ENCODE data around the gene CLTCL1. TPM values are rescaled to one million over a fixed set of nuclear protein-coding genes. Genes with fewer than 3 reads are reported as not detected.
A peak's percentile ranks its signal among the peaks of the same experiment; 100 is the strongest.

Gene CLTCL1
- total RNA-seq, 2 donors from 2014 or later: 12.1 to 26.2 TPM

DNA sequence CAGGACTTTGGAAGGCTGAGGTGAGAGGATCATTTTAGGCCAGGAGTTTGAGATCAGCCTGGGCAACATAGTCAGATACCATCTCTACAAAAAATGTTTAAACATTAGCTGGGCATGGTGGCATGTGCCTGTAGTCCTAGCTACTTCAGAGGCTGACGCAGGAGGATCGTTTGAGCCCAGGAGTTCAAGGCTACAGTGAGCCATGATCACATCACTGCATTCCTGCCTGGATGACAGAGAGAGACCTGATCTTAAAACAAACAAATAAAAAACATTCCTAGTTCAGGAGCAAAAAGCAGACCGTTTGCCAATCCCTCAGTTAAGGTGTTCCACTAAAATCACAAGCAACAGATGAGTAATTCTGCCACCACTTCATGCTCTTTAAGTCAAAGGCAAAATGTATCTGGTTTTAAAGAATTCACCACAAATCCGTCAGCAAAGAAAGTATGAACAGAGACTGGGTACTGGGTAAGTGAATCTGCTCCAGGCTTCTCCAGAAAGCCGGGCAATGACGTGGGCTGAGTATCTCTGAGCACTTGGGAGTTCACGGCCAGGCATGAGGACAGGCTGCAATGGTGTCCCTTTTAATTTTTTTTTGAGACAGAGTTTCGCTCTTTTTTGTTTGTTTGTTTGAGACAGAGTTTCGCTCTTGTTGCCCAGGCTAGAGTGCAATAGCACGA, 19.5 kb downstream of the CLTCL1 start:
- Histone ChIP-seq H3K4me1 (replicated peaks) (peaks cover 4% of the 10 kb centered on the region), H3K27ac (peak overlapping the region; percentile 45 to 57), H3K9me3 (no peaks in the 10 kb centered on the region), H3K36me3 (no peaks in the 10 kb centered on the region), H3K27me3 (replicated peaks; ENCODE audit: insufficient read depth) (no peaks in the 10 kb centered on the region), H3K4me3 (no peak overlapping the region)
- no peak for TF ChIP-seq POLR2AphosphoS5 (IDR thresholded peaks at IDR 0.05)
- no peak for TF ChIP-seq POLR2A (IDR thresholded peaks at IDR 0.05)
- TF ChIP-seq, protein P1, sequence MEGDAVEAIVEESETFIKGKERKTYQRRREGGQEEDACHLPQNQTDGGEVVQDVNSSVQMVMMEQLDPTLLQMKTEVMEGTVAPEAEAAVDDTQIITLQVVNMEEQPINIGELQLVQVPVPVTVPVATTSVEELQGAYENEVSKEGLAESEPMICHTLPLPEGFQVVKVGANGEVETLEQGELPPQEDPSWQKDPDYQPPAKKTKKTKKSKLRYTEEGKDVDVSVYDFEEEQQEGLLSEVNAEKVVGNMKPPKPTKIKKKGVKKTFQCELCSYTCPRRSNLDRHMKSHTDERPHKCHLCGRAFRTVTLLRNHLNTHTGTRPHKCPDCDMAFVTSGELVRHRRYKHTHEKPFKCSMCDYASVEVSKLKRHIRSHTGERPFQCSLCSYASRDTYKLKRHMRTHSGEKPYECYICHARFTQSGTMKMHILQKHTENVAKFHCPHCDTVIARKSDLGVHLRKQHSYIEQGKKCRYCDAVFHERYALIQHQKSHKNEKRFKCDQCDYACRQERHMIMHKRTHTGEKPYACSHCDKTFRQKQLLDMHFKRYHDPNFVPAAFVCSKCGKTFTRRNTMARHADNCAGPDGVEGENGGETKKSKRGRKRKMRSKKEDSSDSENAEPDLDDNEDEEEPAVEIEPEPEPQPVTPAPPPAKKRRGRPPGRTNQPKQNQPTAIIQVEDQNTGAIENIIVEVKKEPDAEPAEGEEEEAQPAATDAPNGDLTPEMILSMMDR (IDR thresholded peaks at IDR 0.05): no peak
- intact Hi-C loops (cut with DNase I): no loop called here
- 75% methylated on average over 10 of the region's 10 CpGs for WGBS
- DNase-seq (ENCODE audit: low spot score): peak; percentile 49

DNA sequence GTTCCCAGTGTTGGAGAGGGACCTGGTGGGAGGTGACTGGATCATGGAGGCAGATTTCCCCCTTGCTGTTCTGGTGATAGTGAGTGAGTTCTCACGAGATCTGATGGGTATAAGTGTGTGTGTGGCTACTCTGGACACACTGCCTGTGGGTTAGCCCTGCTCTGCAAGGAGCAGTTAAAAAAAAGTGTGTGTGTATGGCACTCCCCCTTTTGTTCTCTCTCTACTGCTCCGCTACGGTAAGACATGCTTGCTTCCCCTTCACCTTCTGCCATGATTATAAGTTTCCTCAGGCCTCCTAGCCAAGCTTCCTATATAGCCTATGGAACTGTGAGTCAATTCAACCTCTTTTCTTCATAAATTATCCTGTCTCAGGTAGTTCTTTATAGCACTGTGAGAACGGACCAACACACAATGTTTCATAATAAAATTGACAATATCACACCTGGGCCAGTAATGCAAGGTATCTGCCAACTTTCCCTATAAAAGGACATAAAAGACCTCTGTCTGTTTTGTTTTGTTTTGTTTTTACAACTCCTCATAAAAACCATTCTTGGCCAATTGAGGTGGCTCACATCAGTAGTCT, 20.2 kb downstream of the CLTCL1 start:
- Histone ChIP-seq H3K4me3 (no peak overlapping the region), H3K4me1 (replicated peaks) (peaks cover 4% of the 10 kb centered on the region), H3K9me3 (no peaks in the 10 kb centered on the region), H3K36me3 (no peaks in the 10 kb centered on the region), H3K27ac (peak overlapping the region; percentile 45 to 57), H3K27me3 (replicated peaks; ENCODE audit: insufficient read depth) (no peaks in the 10 kb centered on the region)
- peak; percentile 69 for TF ChIP-seq POLR2AphosphoS5 (IDR thresholded peaks at IDR 0.05)
- no peak for TF ChIP-seq POLR2A (IDR thresholded peaks at IDR 0.05)
- TF ChIP-seq, protein P1 (IDR thresholded peaks at IDR 0.05): no peak
- DNase-seq (ENCODE audit: low spot score): peak; percentile 8
- intact Hi-C loops (cut with DNase I): no loop called here
- 36% methylated on average over 4 of the region's 4 CpGs for WGBS

GRCh38 chr22:19270873-19271272, 20.6 kb downstream of the CLTCL1 start:
- no peak overlapping the region for H3K4me3 ChIP-seq
- no peak for TF ChIP-seq POLR2A (IDR thresholded peaks at IDR 0.05)
- TF ChIP-seq, protein P1 (IDR thresholded peaks at IDR 0.05): no peak

DNA sequence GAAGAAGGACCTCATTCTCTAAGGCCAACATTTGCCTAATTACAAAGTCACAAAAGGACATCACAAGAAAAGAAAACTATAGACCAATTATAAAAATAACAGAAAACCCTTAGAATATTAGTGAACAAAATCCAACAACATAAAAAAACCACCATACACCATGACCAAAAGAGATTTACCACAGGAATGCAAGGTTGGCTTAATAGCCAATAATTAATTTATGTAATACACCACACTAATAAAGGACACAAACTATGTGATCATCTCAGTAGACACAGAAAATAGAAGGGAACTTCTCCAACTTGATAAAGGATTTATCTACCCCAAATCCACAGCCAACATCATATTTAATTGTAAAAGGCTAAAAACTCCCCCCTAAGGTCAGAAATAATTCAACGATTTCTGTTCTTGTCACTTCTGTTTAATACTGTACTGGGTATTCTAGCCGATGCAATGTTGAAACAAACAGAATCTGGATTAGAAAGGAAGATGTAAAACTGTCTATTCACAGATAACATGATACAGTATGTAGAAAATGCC, 24.9 kb downstream of the CLTCL1 start:
- Histone ChIP-seq H3K36me3 (no peaks in the 10 kb centered on the region), H3K4me3 (no peak overlapping the region), H3K9me3 (no peaks in the 10 kb centered on the region), H3K27ac (no peak overlapping the region), H3K4me1 (replicated peaks) (peaks cover 4% of the 10 kb centered on the region), H3K27me3 (replicated peaks; ENCODE audit: insufficient read depth) (no peaks in the 10 kb centered on the region)
- TF ChIP-seq POLR2AphosphoS5 (IDR thresholded peaks at IDR 0.05): no peak
- TF ChIP-seq, protein P1 (IDR thresholded peaks at IDR 0.05): no peak
- TF ChIP-seq POLR2A (IDR thresholded peaks at IDR 0.05): no peak
- intact Hi-C loops (cut with DNase I): no loop called here
- DNase-seq (ENCODE audit: low spot score): no peak
- 96% methylated on average over 2 of the region's 2 CpGs for WGBS

More at GRCh38 chr22:19270873-19271272, 20.6 kb downstream of the CLTCL1 start:
- Histone ChIP-seq H3K36me3 (no peaks in the 10 kb centered on the region), H3K27me3 (replicated peaks; ENCODE audit: insufficient read depth) (no peaks in the 10 kb centered on the region), H3K4me1 (replicated peaks) (peaks cover 4% of the 10 kb centered on the region), H3K27ac (peak overlapping the region; percentile 45 to 57), H3K9me3 (no peaks in the 10 kb centered on the region)
- 93% methylated on average over 1 of the region's 1 CpG for WGBS
- intact Hi-C loops (cut with DNase I): no loop called here
- no peak for DNase-seq (ENCODE audit: low spot score)

Data from prostate gland (tissue), 2 donors.